Calu3 (cell line): Measurements from ENCODE around the gene TJAP1. TPM values are rescaled to one million over a fixed set of nuclear protein-coding genes. Genes with fewer than 3 reads are reported as not detected.

Experiments
- BruUV-seq: library from RNA; stranded (reverse); fragments of 400-500 nt; replicated peaks from 2 replicates; lab custom pipeline; 2021; lab: Mats Ljungman, UMichigan
- CTCF ChIA-PET: fragments of 300-600 bp; sonication (Branson Sonifier 250); formaldehyde crosslinking; loops from one replicate; lab custom pipeline; 2022; ENCODE audit warnings: antibody characterized with exemption; lab: Charles Lee
- DNase-seq: peaks from one replicate; pipeline ENCODE4 v3.0.0; 2022
- H3K27ac Mint-ChIP-seq: one replicate; pipeline ENCODE4 v1.8.0; 2022; ENCODE audit warnings: mixed read lengths; ENCODE audit not compliant: unreplicated experiment
- H3K27me3 Mint-ChIP-seq: one replicate; pipeline ENCODE4 v1.8.0; 2022; ENCODE audit warnings: mixed read lengths; ENCODE audit not compliant: unreplicated experiment
- H3K36me3 Mint-ChIP-seq: one replicate; pipeline ENCODE4 v1.8.0; 2022; ENCODE audit warnings: mild to moderate bottlenecking, moderate library complexity, mixed read lengths; ENCODE audit not compliant: insufficient read depth, unreplicated experiment
- H3K4me1 Mint-ChIP-seq: one replicate; pipeline ENCODE4 v1.8.0; 2022; ENCODE audit warnings: mild to moderate bottlenecking, low read depth, mixed read lengths; ENCODE audit not compliant: unreplicated experiment
- H3K4me3 Mint-ChIP-seq: one replicate; pipeline ENCODE4 v1.8.0; 2022; ENCODE audit warnings: mild to moderate bottlenecking, low read depth, moderate library complexity, mixed read lengths; ENCODE audit not compliant: unreplicated experiment
- H3K9me3 Mint-ChIP-seq: one replicate; pipeline ENCODE4 v1.8.0; 2022; ENCODE audit warnings: low read depth, mixed read lengths; ENCODE audit not compliant: unreplicated experiment
- CTCF ChIP-seq: fragments of 200-600 bp; IDR thresholded peaks from one replicate; pipeline ENCODE4 v1.8.0; 2022; ENCODE audit warnings: antibody characterized with exemption; ENCODE audit not compliant: unreplicated experiment
- intact Hi-C: fragments of 100-400 bp; cut with micrococcal nuclease; formaldehyde crosslinking; loops from one replicate; pipeline ENCODE4 v1.10.0; 2022; ENCODE audit not compliant: unreplicated experiment
- total RNA-seq: library from RNA; stranded (reverse); gene quantifications from 2 replicates; pipeline ENCODE4 v1.2.3, GENCODE V29; 2022

Gene TJAP1
- total RNA-seq, 1 experiment from 2014 or later, result 72.3 TPM

- no TSS peak for BruUV-seq
- CTCF ChIA-PET, result interaction anchor here (0.6 to 2.2 kb wide), 3 partner anchors 12 to 107 kb away, joined by 3 to 7 read pairs (median 3); partner anchors contain the start of gene TJAP1
- Mint-ChIP-seq H3K27ac (no peak overlapping the region), H3K4me3 (no peak overlapping the region), H3K9me3 (no peaks in the 10 kb centered on the region), H3K4me1 (peaks cover 42% of the 10 kb centered on the region), H3K27me3 (no peaks in the 10 kb centered on the region), H3K36me3 (peaks cover 15% of the 10 kb centered on the region)
- intact Hi-C loops, result no loop called here
- DNase-seq, result no peak
- no peak for TF ChIP-seq CTCF
Observed at GRCh38 chr6:43493230-43493629, 15.9 kb downstream of the TJAP1 start.

GRCh38 chr6:43493833-43494232, 16.5 kb downstream of the TJAP1 start:
- H3K9me3 Mint-ChIP-seq, result no peaks in the 10 kb centered on the region

GRCh38 chr6:43494321-43494720, 17.0 kb downstream of the TJAP1 start:
- DNase-seq, result no peak
- Mint-ChIP-seq H3K9me3 (no peaks in the 10 kb centered on the region), H3K27ac (no peak overlapping the region), H3K27me3 (no peaks in the 10 kb centered on the region), H3K36me3 (peaks cover 23% of the 10 kb centered on the region), H3K4me3 (no peak overlapping the region), H3K4me1 (peaks cover 42% of the 10 kb centered on the region)
- CTCF ChIA-PET, result interaction anchor here (0.6 to 2.2 kb wide), 4 partner anchors 10 to 332 kb away, joined by 3 to 7 read pairs (median 4); partner anchors contain the start of gene TJAP1
- no peak for TF ChIP-seq CTCF
- no TSS peak for BruUV-seq
- intact Hi-C loops, result no loop called here

More at GRCh38 chr6:43493833-43494232, 16.5 kb downstream of the TJAP1 start:
- no peak overlapping the region for H3K4me3 Mint-ChIP-seq
- H3K27me3 Mint-ChIP-seq, result no peaks in the 10 kb centered on the region
- intact Hi-C loops, result no loop called here
- CTCF ChIA-PET, result interaction anchor here (0.6 to 2.2 kb wide), 3 partner anchors 11 to 331 kb away, joined by 3 to 7 read pairs (median 6); partner anchors contain the start of gene TJAP1
- H3K27ac Mint-ChIP-seq, result no peak overlapping the region
- no peak for DNase-seq
- TF ChIP-seq CTCF, result no peak
- H3K4me1 Mint-ChIP-seq, result peaks cover 42% of the 10 kb centered on the region
- BruUV-seq, result no TSS peak
- H3K36me3 Mint-ChIP-seq, result peaks cover 21% of the 10 kb centered on the region

GRCh38 chr6:43494766-43495165, 17.4 kb downstream of the TJAP1 start:
- Mint-ChIP-seq H3K4me1 (peaks cover 42% of the 10 kb centered on the region), H3K9me3 (no peaks in the 10 kb centered on the region), H3K27me3 (no peaks in the 10 kb centered on the region), H3K27ac (no peak overlapping the region), H3K4me3 (no peak overlapping the region), H3K36me3 (peaks cover 28% of the 10 kb centered on the region)
- intact Hi-C loops, result no loop called here
- DNase-seq, result no peak
- TF ChIP-seq CTCF, result no peak
- CTCF ChIA-PET, result interaction anchor here (1.0 to 2.2 kb wide), 4 partner anchors 10 to 24 kb away, joined by 3 to 7 read pairs (median 3); partner anchors contain the start of gene TJAP1
- BruUV-seq, result no TSS peak
